ENCODE data around the gene DGKI. TPM values are rescaled to one million over a fixed set of nuclear protein-coding genes. Genes with fewer than 3 reads are reported as not detected.

DGKI gene
- total RNA-seq, 1 experiment from 2014 or later: not detected

DNA sequence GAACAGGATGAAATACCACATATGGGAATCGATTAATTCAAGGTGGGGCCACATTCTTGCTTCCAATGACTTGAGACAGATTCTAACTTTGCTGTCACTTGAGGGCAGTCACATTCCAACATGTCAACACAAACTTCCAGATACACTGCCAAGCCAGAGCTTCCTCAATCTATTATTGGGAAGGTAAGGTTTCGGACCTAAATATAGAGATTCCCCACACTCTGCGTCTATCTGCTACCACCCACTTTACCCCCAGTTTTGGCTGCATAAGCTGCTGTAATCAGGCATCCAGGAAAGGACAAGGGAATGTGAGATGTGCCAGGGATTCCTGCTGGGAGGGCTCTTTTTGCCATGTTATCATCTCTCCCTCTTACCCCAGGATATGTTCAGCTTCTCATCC lies 20.5 kb upstream of the DGKI start:
- Histone ChIP-seq H3K27me3 (ENCODE audit: low read length) (no peaks in the 10 kb centered on the region), H3K9me2 (replicated peaks; ENCODE audit: insufficient read depth, low read length) (no peaks in the 10 kb centered on the region), H3K79me2 (ENCODE audit: low read length) (no peaks in the 10 kb centered on the region), H3K9me3 (ENCODE audit: low read length) (no peaks in the 10 kb centered on the region), H3K4me1 (ENCODE audit: low read length) (no peaks in the 10 kb centered on the region), H3K4me3 (ENCODE audit: low read length) (no peak overlapping the region), H4K20me1 (ENCODE audit: insufficient read depth, low read depth, low read length) (no peaks in the 10 kb centered on the region), H3K4me2 (ENCODE audit: low read depth, low read length, poor library complexity, severe bottlenecking) (no peak overlapping the region), H3K9ac (ENCODE audit: low read length) (no peak overlapping the region), H3K36me3 (ENCODE audit: insufficient read depth, low read length) (no peaks in the 10 kb centered on the region), H2AFZ (ENCODE audit: low read length) (no peak overlapping the region), H3K27ac (ENCODE audit: low read length) (no peak overlapping the region)
- DNase-seq: no peak

DNA sequence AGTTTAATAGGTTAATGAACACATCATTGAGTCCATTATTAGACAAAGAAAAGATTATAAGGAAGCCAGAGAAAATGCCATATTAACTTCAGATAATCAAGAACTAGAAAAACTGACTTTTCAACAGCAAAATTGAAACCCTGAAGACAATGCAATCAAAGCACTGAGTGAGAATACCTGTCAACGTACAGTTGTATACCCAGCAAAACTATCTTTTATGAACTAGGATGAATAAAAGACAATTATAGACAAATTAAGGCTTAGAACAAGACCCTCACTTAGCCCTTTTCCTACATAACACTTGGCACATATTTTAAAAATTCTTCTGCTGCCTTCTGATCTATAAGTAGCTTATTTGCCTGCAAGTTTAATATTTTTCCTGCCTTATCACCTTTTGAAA lies 19.0 kb upstream of the DGKI start:
- Histone ChIP-seq H3K9me2 (replicated peaks; ENCODE audit: insufficient read depth, low read length) (no peaks in the 10 kb centered on the region), H3K4me3 (ENCODE audit: low read length) (no peak overlapping the region), H3K27me3 (ENCODE audit: low read length) (no peaks in the 10 kb centered on the region), H3K4me2 (ENCODE audit: low read depth, low read length, poor library complexity, severe bottlenecking) (no peak overlapping the region), H4K20me1 (ENCODE audit: insufficient read depth, low read depth, low read length) (no peaks in the 10 kb centered on the region), H3K9ac (ENCODE audit: low read length) (no peak overlapping the region), H3K27ac (ENCODE audit: low read length) (no peak overlapping the region), H3K36me3 (ENCODE audit: insufficient read depth, low read length) (no peaks in the 10 kb centered on the region), H3K79me2 (ENCODE audit: low read length) (no peaks in the 10 kb centered on the region), H2AFZ (ENCODE audit: low read length) (no peak overlapping the region), H3K4me1 (ENCODE audit: low read length) (no peaks in the 10 kb centered on the region), H3K9me3 (ENCODE audit: low read length) (no peaks in the 10 kb centered on the region)
- no peak for DNase-seq

DNA sequence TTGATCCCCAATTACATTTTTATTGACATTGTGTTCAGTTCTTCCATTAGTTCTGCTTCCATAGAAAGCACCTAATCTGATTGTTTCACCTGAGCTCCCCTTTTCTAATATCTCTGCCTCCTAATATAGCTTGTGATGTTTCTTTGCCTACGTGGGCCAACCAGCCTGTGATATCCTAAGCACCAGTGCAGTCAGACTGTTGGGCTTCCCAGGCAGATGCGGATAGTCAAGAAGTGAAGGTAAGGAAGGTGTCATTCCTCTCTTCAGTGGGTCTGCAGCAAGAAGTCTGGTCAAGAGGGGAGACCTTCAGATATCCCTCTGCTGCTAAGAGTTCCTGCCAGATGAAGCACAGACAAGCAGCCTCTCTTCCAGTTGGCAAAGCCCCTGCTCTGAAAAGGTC lies 16.2 kb upstream of the DGKI start:
- Histone ChIP-seq H3K9me3 (ENCODE audit: low read length) (no peaks in the 10 kb centered on the region), H3K9me2 (replicated peaks; ENCODE audit: insufficient read depth, low read length) (no peaks in the 10 kb centered on the region)

DNA sequence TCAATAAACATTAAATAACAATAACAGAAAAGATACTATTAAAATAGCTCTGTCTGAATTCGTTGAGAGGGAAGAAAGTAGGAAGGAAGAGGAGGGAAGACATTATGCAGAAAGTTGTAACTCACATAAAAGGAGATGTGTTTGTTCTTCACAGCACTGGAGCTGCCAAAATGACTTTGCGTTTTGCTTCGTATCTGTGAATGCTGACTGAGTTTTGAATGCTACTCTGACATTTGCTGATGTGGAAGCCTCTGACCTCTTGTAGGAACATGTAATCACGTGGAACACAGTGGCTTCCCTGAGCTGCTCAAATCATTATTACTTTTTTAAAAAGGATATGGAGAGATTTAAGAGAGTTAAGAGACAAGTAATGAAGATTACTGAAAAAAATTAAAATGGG lies 15.6 kb upstream of the DGKI start:
- Histone ChIP-seq H3K9me3 (ENCODE audit: low read length) (no peaks in the 10 kb centered on the region), H3K27ac (ENCODE audit: low read length) (no peak overlapping the region), H3K36me3 (ENCODE audit: insufficient read depth, low read length) (no peaks in the 10 kb centered on the region), H3K9ac (ENCODE audit: low read length) (no peak overlapping the region), H3K9me2 (replicated peaks; ENCODE audit: insufficient read depth, low read length) (no peaks in the 10 kb centered on the region), H2AFZ (ENCODE audit: low read length) (no peak overlapping the region), H3K4me2 (ENCODE audit: low read depth, low read length, poor library complexity, severe bottlenecking) (no peak overlapping the region), H3K79me2 (ENCODE audit: low read length) (no peaks in the 10 kb centered on the region), H3K4me3 (ENCODE audit: low read length) (no peak overlapping the region), H4K20me1 (ENCODE audit: insufficient read depth, low read depth, low read length) (no peaks in the 10 kb centered on the region), H3K4me1 (ENCODE audit: low read length) (no peaks in the 10 kb centered on the region), H3K27me3 (ENCODE audit: low read length) (no peaks in the 10 kb centered on the region)
- no peak for DNase-seq

More for the DNA sequence above, 16.2 kb upstream of the DGKI start:
- H3K27ac ChIP-seq (ENCODE audit: low read length): no peak overlapping the region
- H3K79me2 ChIP-seq (ENCODE audit: low read length): no peaks in the 10 kb centered on the region
- no peak for DNase-seq
- no peaks in the 10 kb centered on the region for H4K20me1 ChIP-seq (ENCODE audit: insufficient read depth, low read depth, low read length)
- H2AFZ ChIP-seq (ENCODE audit: low read length): no peak overlapping the region
- no peaks in the 10 kb centered on the region for H3K27me3 ChIP-seq (ENCODE audit: low read length)
- no peak overlapping the region for H3K4me3 ChIP-seq (ENCODE audit: low read length)
- no peak overlapping the region for H3K4me2 ChIP-seq (ENCODE audit: low read depth, low read length, poor library complexity, severe bottlenecking)
- no peaks in the 10 kb centered on the region for H3K36me3 ChIP-seq (ENCODE audit: insufficient read depth, low read length)
- H3K9ac ChIP-seq (ENCODE audit: low read length): no peak overlapping the region
- H3K4me1 ChIP-seq (ENCODE audit: low read length): no peaks in the 10 kb centered on the region

DNA sequence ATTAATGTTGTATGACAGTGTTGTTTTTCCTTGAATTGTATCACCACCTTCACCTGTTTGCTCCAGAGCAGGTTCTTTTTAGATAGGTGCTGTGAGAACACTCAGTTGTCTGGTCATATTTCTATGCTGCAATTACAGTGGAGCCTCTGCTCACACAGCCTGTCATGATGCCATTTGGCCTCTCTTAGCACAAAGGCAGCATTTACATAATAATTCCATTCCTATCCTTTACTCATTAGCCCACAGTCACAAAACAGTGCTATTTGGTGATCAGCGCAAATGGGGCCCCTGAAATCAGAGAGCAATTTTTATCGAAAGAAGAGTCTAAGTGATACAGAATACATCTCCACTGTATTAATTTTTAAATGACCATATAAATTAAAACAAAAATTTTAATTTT lies 13.8 kb upstream of the DGKI start:
- Histone ChIP-seq H3K4me3 (ENCODE audit: low read length) (no peak overlapping the region), H3K9ac (ENCODE audit: low read length) (no peak overlapping the region), H3K4me1 (ENCODE audit: low read length) (no peaks in the 10 kb centered on the region), H4K20me1 (ENCODE audit: insufficient read depth, low read depth, low read length) (no peaks in the 10 kb centered on the region), H3K79me2 (ENCODE audit: low read length) (no peaks in the 10 kb centered on the region), H3K27ac (ENCODE audit: low read length) (no peak overlapping the region), H3K36me3 (ENCODE audit: insufficient read depth, low read length) (no peaks in the 10 kb centered on the region), H2AFZ (ENCODE audit: low read length) (no peak overlapping the region), H3K9me3 (ENCODE audit: low read length) (no peaks in the 10 kb centered on the region), H3K9me2 (replicated peaks; ENCODE audit: insufficient read depth, low read length) (no peaks in the 10 kb centered on the region), H3K27me3 (ENCODE audit: low read length) (no peaks in the 10 kb centered on the region), H3K4me2 (ENCODE audit: low read depth, low read length, poor library complexity, severe bottlenecking) (no peak overlapping the region)
- DNase-seq: no peak

DNA sequence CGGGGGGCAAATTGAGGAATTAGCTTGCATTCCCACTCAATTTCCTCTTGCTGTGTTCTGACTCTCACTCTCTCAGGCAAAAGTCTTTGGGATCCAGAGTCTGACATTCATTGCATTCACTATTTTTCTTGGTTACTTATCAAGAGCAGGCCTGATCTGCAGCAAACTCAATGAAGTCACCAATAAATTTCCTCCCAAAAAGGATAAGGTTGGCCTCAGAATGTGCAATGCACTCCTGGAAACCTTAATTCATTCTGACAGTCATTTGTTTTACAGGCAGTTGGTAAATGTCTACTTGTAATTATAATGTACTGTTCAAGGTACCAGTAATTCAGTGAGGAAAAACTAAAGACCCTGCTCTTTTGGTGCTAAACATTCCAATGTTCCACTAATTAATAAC lies 6.3 kb upstream of the DGKI start:
- no peak overlapping the region for H3K4me3 ChIP-seq (ENCODE audit: low read length)
- no peaks in the 10 kb centered on the region for H3K4me1 ChIP-seq (ENCODE audit: low read length)
- DNase-seq: no peak
- no peaks in the 10 kb centered on the region for H4K20me1 ChIP-seq (ENCODE audit: insufficient read depth, low read depth, low read length)
- no peaks in the 10 kb centered on the region for H3K9me3 ChIP-seq (ENCODE audit: low read length)
- no peaks in the 10 kb centered on the region for H3K9me2 ChIP-seq (replicated peaks; ENCODE audit: insufficient read depth, low read length)
- no peak overlapping the region for H2AFZ ChIP-seq (ENCODE audit: low read length)
- H3K4me2 ChIP-seq (ENCODE audit: low read depth, low read length, poor library complexity, severe bottlenecking): no peak overlapping the region
- no peaks in the 10 kb centered on the region for H3K36me3 ChIP-seq (ENCODE audit: insufficient read depth, low read length)
- H3K9ac ChIP-seq (ENCODE audit: low read length): no peak overlapping the region
- no peak overlapping the region for H3K27ac ChIP-seq (ENCODE audit: low read length)
- no peaks in the 10 kb centered on the region for H3K79me2 ChIP-seq (ENCODE audit: low read length)
- H3K27me3 ChIP-seq (ENCODE audit: low read length): no peaks in the 10 kb centered on the region

DNA sequence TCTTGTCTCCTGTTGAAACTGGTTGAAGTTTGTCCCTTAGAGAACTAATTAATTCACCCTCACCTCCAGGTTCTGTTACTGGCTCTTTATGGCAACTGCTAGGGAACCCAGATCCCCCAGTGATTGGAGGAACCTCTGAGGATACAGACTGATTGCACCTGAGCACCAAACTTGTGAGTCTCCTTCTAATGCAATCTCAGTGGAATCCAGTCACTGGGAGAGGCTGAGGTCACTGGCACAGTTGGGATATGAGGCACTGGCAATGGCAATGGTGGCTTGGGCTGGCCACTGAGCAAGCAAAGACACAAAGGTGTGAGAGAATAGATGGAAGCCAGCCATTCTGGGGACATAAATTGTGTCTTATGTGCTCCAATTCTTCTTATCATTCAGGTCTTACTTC lies 5.3 kb upstream of the DGKI start:
- H3K4me2 ChIP-seq (ENCODE audit: low read depth, low read length, poor library complexity, severe bottlenecking): no peak overlapping the region
- H3K9me3 ChIP-seq (ENCODE audit: low read length): no peaks in the 10 kb centered on the region
- H3K9ac ChIP-seq (ENCODE audit: low read length): no peak overlapping the region
- H3K36me3 ChIP-seq (ENCODE audit: insufficient read depth, low read length): no peaks in the 10 kb centered on the region
- H3K27me3 ChIP-seq (ENCODE audit: low read length): no peaks in the 10 kb centered on the region
- H3K79me2 ChIP-seq (ENCODE audit: low read length): no peaks in the 10 kb centered on the region
- no peak overlapping the region for H2AFZ ChIP-seq (ENCODE audit: low read length)
- H3K4me3 ChIP-seq (ENCODE audit: low read length): no peak overlapping the region
- H3K4me1 ChIP-seq (ENCODE audit: low read length): no peaks in the 10 kb centered on the region
- no peaks in the 10 kb centered on the region for H4K20me1 ChIP-seq (ENCODE audit: insufficient read depth, low read depth, low read length)
- no peak overlapping the region for H3K27ac ChIP-seq (ENCODE audit: low read length)
- no peak for DNase-seq
- H3K9me2 ChIP-seq (replicated peaks; ENCODE audit: insufficient read depth, low read length): no peaks in the 10 kb centered on the region

DNA sequence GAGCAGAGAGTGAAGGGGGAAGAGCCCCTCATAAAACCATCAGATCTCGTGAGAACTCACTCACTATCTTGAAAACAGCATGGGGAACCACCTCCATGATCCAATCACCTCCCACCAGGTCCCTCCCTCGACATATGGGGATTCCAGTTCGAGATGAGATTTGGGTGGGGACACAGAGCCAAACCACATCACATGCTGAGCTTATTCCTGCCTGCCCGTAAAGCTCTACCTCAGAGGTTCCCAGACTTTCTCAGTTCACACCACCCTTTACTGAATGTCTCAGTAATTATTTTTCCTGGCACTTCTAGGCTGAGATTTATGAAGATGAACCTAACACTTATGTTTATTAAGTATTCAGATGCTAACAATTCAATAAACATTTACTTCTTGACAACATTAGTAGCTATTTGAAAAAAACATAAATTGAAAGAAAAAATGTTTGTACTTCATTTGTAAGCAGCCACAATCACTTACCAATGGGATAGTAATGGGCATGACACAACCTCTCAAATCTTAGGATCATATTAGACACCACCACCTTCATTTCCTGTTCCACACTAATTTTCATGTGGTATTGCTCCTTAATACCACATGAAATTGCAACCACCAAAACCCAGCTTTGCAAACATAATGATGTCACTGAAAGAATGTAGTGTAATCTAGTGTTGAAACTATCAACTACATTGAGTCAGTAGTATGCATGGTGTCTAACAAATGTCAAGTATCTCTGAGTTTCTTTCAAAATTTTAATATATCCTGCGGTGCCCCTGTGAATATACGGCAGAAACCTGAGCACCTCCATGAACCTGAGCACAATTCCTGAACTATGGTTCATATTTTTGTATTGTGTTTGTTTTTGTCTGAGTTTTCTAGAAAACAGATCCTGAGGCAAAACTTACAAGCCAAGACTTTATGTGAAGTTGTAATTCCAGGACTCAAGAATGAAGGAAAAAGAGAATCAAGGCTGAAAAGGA lies 4.5 kb upstream of the DGKI start:
- no peak overlapping the region for H2AFZ ChIP-seq (ENCODE audit: low read length)
- no peaks in the 10 kb centered on the region for H3K27me3 ChIP-seq (ENCODE audit: low read length)
- no peak overlapping the region for H3K4me2 ChIP-seq (ENCODE audit: low read depth, low read length, poor library complexity, severe bottlenecking)
- H3K9ac ChIP-seq (ENCODE audit: low read length): no peak overlapping the region
- no peak overlapping the region for H3K4me3 ChIP-seq (ENCODE audit: low read length)
- no peak for DNase-seq
- H3K9me3 ChIP-seq (ENCODE audit: low read length): no peaks in the 10 kb centered on the region
- H3K4me1 ChIP-seq (ENCODE audit: low read length): no peaks in the 10 kb centered on the region
- no peaks in the 10 kb centered on the region for H3K36me3 ChIP-seq (ENCODE audit: insufficient read depth, low read length)
- no peaks in the 10 kb centered on the region for H3K9me2 ChIP-seq (replicated peaks; ENCODE audit: insufficient read depth, low read length)
- no peak overlapping the region for H3K27ac ChIP-seq (ENCODE audit: low read length)
- H4K20me1 ChIP-seq (ENCODE audit: insufficient read depth, low read depth, low read length): no peaks in the 10 kb centered on the region
- H3K79me2 ChIP-seq (ENCODE audit: low read length): no peaks in the 10 kb centered on the region

Data from Karpas-422 (cell line).